ENCODE data around the gene INPP5A.
"Not testable (repeated sequence)": the region's sequence is repeated elsewhere in the genome, so short reads cannot be mapped to it uniquely, and the experiment has no call there.

Gene INPP5A

DNA sequence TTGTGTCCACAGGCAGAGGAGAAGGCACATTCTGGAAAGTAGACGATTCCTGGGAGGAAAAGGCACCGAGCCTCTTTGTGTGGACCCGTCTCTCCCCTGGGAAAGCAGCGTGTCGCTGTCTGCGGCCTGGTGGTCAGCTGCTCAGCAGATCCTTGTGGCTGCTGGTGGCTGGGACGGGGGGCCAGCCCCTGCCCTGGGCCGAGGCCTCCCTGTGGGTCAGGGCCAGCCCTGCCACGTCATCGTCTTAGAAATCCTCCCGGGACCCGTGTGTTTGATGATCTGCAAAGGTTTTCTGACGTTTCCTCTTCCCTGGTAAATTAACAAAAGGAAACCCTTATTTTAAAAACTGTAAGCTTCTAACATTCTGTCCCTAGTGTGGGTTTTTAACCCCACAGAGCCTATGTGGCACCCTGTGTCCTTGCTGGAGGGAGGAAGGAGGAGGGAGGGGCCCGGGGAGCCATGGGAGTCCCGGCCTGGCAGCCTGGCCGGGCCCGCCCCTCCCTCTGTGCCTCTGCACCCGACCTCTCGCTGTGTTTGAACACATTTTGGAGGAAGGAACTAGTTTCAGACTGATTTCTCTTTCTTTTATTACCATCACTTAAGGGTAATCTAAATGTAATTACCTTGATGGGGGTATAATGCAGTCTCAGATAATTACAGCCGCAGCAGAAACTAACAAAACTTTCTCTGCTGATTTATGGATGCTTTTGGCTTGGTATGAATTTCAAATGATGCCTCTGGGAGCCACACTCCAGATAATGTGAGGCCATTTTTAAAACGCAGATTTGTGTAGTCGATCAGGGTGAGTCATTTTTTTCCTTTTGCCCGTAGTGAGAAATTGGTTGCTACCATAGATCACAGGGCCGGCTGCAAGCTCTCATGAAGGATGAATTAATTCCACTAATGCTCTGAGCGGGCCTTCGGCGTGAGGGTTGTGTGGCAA is 162.8 kb downstream of the INPP5A start:
- DNase-seq = no peak

GRCh38 chr10:132701099-132701845 is 163.7 kb downstream of the INPP5A start:
- DNase-seq = no peak

DNA sequence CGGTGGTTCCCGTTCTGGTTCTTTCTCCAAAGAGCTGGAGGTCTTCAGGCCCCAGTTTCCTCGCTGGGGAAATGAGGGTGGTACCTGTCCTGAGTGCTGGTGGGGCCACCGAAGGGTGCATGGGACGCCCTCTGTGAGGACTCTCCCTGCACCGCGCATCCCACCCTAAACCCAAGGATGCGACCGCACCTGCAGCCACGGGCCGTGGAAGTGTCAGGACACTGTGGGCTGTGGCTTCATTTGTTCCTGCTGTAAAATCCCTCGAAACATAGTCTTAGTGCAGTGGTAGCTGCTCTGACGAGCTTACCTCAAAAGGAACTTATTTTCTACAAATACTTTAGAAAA is 164.2 kb downstream of the INPP5A start:
- DNase-seq = no peak

DNA sequence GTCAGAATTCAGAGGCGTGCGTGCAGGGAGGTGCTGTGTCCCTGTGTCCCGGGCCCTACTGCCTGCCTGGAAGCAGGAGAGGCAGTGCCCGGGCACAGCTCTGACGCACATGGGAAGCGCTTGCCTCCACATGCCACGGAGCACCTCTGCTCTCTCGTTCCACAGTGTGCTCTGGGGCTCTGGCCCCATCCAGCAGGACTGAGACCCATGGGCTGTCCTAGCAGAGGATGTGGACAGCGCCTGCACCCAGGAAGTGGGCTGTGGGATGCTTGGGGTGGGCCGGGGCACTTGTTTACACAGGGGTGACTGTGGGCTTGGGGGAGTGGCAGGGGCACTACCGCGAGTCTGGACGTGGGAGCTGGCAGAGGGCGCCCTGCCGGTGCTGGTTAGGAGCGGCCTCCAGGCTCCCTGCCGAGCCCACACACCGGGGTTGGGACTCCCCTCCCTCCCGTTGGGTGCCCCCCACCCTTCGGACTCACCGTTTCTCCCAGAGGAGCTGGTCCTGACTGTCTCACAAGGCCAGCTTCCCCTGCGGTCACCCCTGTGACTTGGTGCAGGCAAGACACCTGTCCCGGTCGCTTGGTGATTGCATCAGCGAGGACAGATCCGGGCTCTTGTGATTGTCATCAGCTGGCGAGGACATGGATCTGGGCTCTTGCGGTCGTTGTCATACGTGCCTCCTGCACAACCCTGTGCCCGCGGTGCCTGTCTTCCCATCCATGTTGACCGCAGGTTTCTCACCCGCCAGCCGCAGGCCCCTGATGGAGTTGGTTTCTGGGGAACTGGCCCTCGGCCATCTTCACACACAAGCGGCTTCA is 165.2 kb downstream of the INPP5A start:
- no peak for DNase-seq

DNA sequence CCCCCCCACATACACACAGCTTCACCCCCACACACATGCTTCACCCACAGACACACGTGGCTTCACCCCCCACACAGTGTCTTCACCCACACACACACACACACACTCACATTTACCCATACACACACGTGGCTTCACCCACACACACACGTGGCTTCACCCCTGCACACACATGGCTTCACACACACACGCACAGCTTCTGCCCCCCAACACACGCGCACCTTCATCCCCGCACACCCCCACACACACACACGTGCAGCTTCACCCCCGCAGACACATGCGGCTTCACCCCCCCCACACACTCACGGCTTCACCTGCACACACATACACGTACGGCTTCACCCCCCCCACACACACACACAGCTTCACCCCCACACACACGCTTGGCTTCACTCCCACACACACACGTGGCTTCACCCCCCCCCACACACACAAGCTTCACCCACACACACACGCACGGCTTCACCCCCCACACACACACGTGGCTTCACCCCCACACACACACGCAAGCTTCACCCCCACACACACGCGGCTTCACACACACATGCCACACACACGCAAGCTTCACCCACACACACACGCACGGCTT is 165.9 kb downstream of the INPP5A start:
- no peak for DNase-seq

- no peak for DNase-seq
Measured at GRCh38 chr10:132704008-132704814, 166.6 kb downstream of the INPP5A start.

DNA sequence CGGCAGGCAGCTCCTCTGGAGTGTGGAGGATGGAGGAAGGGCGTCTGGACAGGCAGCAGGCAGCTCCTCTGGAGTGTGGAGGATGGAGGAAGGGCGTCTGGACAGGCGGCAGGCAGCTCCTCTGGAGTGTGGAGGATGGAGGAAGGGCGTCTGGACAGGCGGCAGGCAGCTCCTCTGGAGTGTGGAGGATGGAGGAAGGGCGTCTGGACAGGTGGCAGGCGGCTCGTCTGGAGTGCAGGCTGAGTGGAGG is 167.2 kb downstream of the INPP5A start:
- not testable (repeated sequence) for DNase-seq

DNA sequence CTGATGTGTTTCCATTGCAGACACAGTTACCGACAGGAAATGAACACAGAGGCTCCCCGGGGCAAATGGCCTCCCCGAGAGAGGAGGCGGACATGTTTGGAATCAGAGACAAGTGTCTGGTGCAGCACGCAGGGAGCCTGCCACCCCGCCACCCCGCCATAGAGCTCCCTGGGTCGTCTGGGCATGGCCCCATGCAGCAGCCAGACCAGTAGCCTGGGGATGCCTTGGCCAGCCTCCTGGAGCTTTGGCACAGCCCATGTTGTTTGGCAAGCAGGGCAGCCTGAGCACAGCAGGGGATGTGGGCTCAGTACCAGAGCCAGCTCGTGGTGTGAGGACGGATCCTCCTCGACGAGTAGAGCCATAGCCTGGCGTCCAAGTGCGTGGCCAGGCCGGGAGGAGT is 167.6 kb downstream of the INPP5A start:
- DNase-seq = peak in 3 of 56 donors; percentile 14 to 32 (median 28)

- DNase-seq = no peak
Measured at GRCh38 chr10:132705943-132706342, 168.4 kb downstream of the INPP5A start.

DNA sequence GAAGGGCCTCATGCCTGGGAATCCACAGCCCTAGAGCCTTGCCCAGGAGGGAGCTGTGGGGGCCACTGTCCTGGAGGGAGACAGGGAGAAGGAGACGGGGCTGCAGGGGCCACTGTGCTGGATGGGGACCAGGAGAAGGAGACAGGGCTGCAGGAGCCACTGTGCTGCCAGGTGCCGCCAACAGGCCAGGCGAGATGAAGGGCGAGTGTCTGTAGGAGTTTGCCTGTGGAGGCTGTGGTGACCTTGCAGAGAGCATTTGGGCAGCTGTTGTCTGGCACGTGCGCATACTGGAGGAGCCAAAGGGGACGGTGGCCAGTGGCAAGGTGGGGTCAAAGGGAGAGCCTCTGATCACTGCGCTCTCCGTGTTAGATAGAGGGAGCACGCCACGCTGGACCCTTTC is 169.1 kb downstream of the INPP5A start:
- DNase-seq = no peak

DNA sequence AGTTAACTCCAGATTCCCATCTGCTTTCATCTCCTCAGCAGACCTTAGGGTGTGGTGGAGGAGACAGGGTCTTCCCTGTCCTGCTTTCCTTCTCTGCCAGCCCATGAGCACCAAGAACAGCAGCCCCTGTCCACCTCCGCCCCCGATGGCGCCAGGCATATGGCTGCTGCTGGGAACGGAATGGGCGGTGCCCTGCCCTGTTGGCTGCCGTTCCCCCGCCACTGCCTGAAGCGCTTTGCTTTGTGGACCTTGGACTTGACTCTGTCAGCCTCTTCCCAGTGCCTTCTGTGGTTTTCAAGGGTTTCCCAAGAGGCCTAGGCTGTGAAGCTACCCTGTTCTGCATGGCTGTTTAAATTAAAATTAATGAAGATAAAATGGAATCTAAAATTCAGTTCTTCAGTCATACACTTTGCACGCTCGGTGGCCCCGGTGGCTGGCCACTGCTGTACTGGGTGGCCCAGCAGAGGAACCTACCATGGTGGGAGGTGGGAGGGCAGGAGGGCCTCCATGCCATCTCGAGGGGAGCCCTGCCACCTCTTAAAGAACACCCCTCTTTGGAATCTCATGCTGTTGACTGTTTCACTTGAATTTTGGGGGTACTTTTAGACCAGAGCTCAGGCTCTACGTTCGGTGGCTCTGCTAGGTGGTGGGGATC is 169.7 kb downstream of the INPP5A start:
- no peak for DNase-seq

DNA sequence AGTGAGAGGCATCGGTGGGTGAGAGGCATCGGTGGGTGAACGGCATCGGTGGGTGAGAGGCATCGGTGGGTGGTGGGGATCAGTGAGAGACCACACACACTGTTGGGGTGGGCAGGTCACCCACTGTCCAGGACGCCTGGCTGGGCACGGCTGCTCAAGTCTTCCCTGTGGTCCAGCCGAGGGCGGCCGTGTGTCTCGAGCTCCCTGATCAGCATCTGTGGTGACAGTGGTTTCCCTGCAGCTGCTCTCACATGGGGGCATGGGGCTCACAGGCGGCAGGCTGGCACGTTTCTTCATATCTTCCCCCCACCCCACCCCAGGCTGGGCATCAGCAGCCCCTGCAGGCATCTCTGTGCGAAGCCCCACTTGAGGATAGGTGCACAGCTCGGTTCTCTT is 170.2 kb downstream of the INPP5A start:
- DNase-seq = no peak

DNA sequence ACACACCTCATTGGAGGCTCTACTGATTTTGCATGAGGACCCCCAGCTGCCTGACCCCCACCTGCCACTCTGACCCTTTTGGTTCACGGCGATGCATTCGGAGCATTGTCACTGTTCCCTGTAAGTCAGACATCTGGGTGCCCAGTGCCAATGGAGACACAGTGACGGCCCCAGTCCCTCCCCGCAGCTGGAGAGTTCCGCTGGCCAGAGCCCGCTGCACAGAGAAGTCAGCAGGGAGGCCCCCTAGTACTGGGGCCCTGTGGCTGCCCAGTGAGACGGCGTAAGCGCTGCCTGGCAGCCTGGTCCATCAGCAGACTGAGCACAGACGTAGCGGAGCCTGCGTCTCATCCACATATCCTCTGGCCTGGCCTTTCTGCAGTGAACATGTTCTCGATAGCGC is 170.9 kb downstream of the INPP5A start:
- peak in 30 of 56 donors; percentile 13 to 76 (median 52) for DNase-seq

DNA sequence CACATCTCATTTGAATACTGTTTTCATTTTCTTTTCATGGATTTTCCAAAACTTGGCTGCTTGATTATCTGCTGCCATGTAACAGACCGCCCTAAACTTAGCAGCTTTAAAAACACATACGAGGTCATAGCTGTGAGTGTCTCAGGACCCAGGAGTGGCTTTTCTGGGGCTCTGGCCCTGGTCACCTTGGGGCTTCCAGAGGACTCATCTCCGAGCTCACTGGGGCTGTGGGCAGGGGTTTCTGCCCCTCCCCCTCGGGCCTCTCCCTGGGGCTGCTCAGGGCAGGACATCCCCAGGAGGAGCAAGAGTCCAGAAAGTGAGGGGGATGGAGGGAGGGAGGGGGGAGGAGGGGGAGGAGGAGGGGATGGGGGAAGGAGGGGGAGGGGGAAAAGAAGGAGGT is 171.3 kb downstream of the INPP5A start:
- no peak for DNase-seq

DNA sequence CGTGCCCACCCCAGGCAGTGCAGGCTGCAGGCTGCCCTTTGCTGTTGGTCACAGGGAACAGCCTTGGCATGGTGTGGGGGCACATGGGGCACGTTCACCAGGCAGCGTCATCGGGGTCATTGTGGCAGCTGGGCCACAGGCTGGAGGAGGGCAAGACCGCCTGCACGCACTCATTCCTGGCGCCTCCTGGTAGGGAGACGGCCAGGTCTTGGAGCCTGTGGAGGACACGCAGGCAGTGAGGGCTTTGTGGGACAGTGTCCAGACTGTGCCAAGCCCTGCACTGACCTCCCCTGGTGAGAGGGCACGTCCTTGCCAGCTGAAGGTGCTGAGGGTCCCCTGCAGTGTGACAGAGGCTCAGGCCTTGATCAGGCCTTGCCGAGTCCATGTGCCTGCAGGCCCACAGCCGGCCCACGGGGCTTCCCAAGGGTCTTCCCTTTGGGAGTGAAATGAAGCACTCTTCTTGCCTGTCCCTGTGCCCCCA is 171.9 kb downstream of the INPP5A start:
- no peak for DNase-seq

DNA sequence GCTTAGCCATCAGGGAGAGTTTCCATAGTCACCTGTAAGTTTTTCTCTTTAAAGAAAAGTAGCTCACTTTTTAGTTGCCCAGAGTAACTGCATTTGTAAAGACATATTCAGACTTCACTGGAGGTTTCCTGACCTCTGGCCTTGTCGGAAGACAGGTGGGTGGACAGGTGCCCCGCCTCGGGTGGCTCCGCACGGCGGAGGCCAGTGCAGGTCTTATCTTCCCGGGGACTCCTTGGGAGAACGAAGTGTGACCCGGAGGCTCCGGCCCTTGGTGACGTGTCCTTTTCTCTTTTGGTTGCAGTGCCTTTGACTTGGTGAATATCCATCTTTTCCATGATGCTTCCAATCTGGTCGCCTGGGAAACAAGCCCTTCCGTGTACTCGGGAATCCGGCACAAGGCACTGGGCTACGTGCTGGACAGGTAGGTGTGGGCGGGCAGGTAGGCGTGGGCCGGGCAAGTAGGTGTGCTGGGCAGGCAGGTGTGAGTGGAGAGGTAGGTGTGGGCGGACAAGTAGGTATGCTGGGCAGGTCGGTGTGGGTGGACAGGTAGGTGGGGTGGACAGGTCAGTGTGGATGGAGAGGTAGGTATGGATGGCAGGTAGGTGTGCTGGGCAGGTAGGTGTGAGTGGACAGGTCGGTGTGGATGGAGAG is 172.6 kb downstream of the INPP5A start:
- DNase-seq = no peak

DNA sequence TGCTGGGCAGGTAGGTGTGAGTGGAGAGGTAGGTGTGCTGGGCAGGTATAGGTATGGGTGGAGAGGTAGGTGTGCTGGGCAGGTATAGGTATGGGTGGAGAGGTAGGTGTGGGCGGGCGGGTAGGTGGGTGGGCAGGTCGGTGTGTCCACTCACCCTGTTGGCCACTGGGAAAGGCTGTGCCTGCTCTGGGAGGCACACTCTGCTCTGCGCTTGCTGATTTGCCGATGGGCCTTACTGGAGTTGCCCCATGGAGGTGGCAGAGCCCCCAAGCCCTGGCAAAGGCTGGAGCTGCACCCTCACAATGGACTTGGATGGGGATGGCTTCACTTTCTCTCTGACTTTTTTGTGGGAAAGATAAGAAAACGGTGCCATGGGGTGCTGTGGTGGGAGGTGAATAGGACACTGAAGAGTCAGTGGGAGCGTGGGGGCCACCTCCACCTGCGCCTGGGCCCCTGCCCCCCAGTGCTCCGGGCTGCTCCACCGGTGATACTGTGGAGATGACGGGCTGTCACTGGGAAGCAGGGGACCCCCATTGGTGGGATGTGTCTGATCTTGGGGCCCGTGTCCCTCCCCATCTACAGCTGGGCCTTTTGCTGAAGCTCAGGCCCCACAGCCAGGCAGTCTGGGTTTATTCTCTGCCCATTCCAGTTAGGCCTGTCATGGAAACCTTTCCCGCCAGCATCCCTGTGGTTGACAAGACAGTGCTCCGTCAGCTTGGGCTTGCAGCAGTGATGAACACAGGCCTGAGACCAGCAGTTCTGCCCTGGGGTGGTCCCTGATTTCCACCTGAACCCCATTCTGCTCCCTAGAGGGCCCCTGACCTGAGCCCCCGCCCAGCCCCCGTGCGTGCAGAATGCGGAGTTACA is 173.4 kb downstream of the INPP5A start:
- no peak for DNase-seq

- no peak for DNase-seq
Measured at GRCh38 chr10:132711613-132712121, 174.1 kb downstream of the INPP5A start.
